PC-3 (cell line): ENCODE data around the gene OSR1. TPM values are rescaled to one million over a fixed set of nuclear protein-coding genes. Genes with fewer than 3 reads are reported as not detected.
"Not testable (repeated sequence)": the region's sequence is repeated elsewhere in the genome, so short reads cannot be mapped to it uniquely, and the experiment has no call there.

Experiments
- ATAC-seq: fragments of 200-7000 bp; cut with Tn5 transposase; 2 replicates; pipeline ENCODE4 v1.9.1; 2020; ENCODE audit warnings: mild to moderate bottlenecking, moderate library complexity
- BruUV-seq: library from RNA; stranded (reverse); fragments of 400-500 nt; replicated peaks from 2 replicates; lab custom pipeline; 2021; lab: Mats Ljungman, UMichigan
- CTCF ChIA-PET: fragments of 300-600 bp; sonication (Branson Sonifier 250); formaldehyde crosslinking; loops from one replicate; lab custom pipeline; 2022; ENCODE audit warnings: antibody characterized with exemption; lab: Charles Lee
- POLR2A ChIA-PET: fragments of 300-600 bp; sonication (Branson Sonifier 250); formaldehyde crosslinking; loops from one replicate; lab custom pipeline; 2022; ENCODE audit warnings: antibody characterized with exemption; ENCODE audit not compliant: unreplicated experiment; lab: Charles Lee
- DNase-seq: peaks from one replicate; pipeline ENCODE4 v3.0.0-alpha.2; 2015
- H2AFZ ChIP-seq: fragments of 300-600 bp; sonication (generic); 2 replicates; pipeline ENCODE4 v1.6.0; 2016; ENCODE audit warnings: antibody characterized with exemption, low read length
- H3F3A ChIP-seq: fragments of 300-600 bp; sonication (generic); one replicate; pipeline ENCODE4 v1.6.0; 2017; ENCODE audit warnings: antibody characterized with exemption, low read length, control low read depth, mild to moderate bottlenecking; ENCODE audit not compliant: unreplicated experiment
- H3K27ac ChIP-seq: fragments of 300-600 bp; sonication (generic); 2 replicates; pipeline ENCODE4 v1.5.1; 2016; ENCODE audit warnings: mild to moderate bottlenecking, low read length
- H3K27me3 ChIP-seq: fragments of 300-600 bp; sonication (generic); 2 replicates; pipeline ENCODE4 v1.6.1; 2016; ENCODE audit warnings: low read length, mixed read lengths
- H3K36me3 ChIP-seq: fragments of 300-600 bp; sonication (generic); 2 replicates; pipeline ENCODE4 v1.6.1; 2016; ENCODE audit warnings: low read depth, mixed run types, low read length, mixed read lengths
- H3K4me1 ChIP-seq: fragments of 300-600 bp; sonication (generic); 2 replicates; pipeline ENCODE4 v1.5.1; 2016; ENCODE audit warnings: low read length; ENCODE audit not compliant: insufficient read depth
- H3K4me2 ChIP-seq: fragments of 300-600 bp; sonication (generic); 2 replicates; pipeline ENCODE4 v1.6.0; 2016; ENCODE audit warnings: low read length
- H3K4me3 ChIP-seq: fragments of 300-600 bp; sonication (generic); 2 replicates; pipeline ENCODE4 v1.5.1; 2016; ENCODE audit warnings: mild to moderate bottlenecking, low read length, mixed read lengths
- H3K79me2 ChIP-seq: fragments of 300-600 bp; sonication (generic); 2 replicates; pipeline ENCODE4 v1.6.1; 2017; ENCODE audit warnings: low read length, mixed read lengths
- H3K9ac ChIP-seq: fragments of 300-600 bp; sonication (generic); 2 replicates; pipeline ENCODE4 v1.6.0; 2016; ENCODE audit warnings: mild to moderate bottlenecking, low read length
- H3K9me2 ChIP-seq: fragments of 300-600 bp; sonication (generic); replicated peaks from 2 replicates; pipeline ENCODE4 v1.6.1; 2016; ENCODE audit warnings: mixed run types, low read length, mixed read lengths
- H3K9me3 ChIP-seq: fragments of 300-600 bp; sonication (generic); 2 replicates; pipeline ENCODE4 v1.6.1; 2016; ENCODE audit warnings: low read length, mixed read lengths
- H4K20me1 ChIP-seq: fragments of 300-600 bp; sonication (generic); 2 replicates; pipeline ENCODE4 v1.6.1; 2016; ENCODE audit warnings: low read length, mixed read lengths
- EZH2 ChIP-seq: fragments of 300-600 bp; sonication (generic); IDR thresholded peaks from one replicate; pipeline ENCODE4 v1.6.1; 2017; ENCODE audit warnings: antibody characterized with exemption, mild to moderate bottlenecking, low read length; ENCODE audit not compliant: unreplicated experiment
- EZH2phosphoT487 ChIP-seq: fragments of 300-600 bp; sonication (generic); IDR thresholded peaks from 2 replicates; pipeline ENCODE4 v1.6.1; 2018; ENCODE audit warnings: mild to moderate bottlenecking, antibody characterized with exemption, low read length, borderline replicate concordance
- intact Hi-C: fragments of 100-400 bp; cut with micrococcal nuclease; formaldehyde crosslinking; loops from 2 replicates; pipeline ENCODE4 v1.9.0; 2023
- total RNA-seq: library from RNA; depleted of rRNA; stranded (reverse); fragments of >200 nt; gene quantifications from 2 replicates; pipeline ENCODE4 v1.2.3, GENCODE V29; 2014
- TF ChIP-seq, protein P1 (sequence below): fragments of 300-600 bp; sonication (generic); conservative IDR thresholded peaks from 2 replicates; pipeline ENCODE4 v1.5.1; 2017; ENCODE audit warnings: antibody characterized with exemption, low read depth, mild to moderate bottlenecking, low read length

OSR1 gene
- total RNA-seq, 1 experiment from 2014 or later: 33.5 TPM

DNA sequence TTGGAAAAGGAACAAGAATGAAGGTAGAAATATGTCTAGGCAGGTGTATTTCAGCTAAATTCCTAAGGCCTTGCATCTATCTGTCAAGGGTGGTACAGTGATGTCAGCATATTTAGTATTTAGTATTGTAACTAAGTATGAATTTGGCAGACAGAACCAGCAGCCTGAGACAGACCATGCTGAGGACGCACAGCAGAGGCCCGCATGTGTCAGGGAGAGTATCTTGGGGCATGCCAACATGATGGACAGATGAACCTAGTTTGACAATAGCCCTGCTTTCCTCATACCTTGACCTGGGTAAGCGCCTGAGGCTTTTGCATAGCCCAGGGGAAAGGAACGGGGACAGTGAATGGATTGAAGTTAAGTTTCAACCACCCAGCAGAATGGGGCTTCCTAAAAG lies 33.8 kb upstream of the OSR1 start:
- no peak overlapping the region for H3K4me2 ChIP-seq
- ATAC-seq (no peak), DNase-seq (no peak)
- ChIA-PET POLR2A (no interaction called here), CTCF (no interaction called here)
- no peaks in the 10 kb centered on the region for H4K20me1 ChIP-seq
- H3K4me3 ChIP-seq: no peak overlapping the region
- no peak overlapping the region for H3K27ac ChIP-seq
- H3K9me3 ChIP-seq: no peaks in the 10 kb centered on the region
- no peaks in the 10 kb centered on the region for H3F3A ChIP-seq
- no peak overlapping the region for H2AFZ ChIP-seq
- H3K4me1 ChIP-seq: no peaks in the 10 kb centered on the region
- no peaks in the 10 kb centered on the region for H3K79me2 ChIP-seq
- TF ChIP-seq EZH2: no peak
- TF ChIP-seq, protein P1, sequence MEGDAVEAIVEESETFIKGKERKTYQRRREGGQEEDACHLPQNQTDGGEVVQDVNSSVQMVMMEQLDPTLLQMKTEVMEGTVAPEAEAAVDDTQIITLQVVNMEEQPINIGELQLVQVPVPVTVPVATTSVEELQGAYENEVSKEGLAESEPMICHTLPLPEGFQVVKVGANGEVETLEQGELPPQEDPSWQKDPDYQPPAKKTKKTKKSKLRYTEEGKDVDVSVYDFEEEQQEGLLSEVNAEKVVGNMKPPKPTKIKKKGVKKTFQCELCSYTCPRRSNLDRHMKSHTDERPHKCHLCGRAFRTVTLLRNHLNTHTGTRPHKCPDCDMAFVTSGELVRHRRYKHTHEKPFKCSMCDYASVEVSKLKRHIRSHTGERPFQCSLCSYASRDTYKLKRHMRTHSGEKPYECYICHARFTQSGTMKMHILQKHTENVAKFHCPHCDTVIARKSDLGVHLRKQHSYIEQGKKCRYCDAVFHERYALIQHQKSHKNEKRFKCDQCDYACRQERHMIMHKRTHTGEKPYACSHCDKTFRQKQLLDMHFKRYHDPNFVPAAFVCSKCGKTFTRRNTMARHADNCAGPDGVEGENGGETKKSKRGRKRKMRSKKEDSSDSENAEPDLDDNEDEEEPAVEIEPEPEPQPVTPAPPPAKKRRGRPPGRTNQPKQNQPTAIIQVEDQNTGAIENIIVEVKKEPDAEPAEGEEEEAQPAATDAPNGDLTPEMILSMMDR: no peak
- TF ChIP-seq EZH2phosphoT487: no peak
- BruUV-seq: no TSS peak
- intact Hi-C loops: no loop called here
- H3K9me2 ChIP-seq: no peaks in the 10 kb centered on the region
- H3K27me3 ChIP-seq: no peaks in the 10 kb centered on the region
- no peaks in the 10 kb centered on the region for H3K36me3 ChIP-seq
- no peak overlapping the region for H3K9ac ChIP-seq

DNA sequence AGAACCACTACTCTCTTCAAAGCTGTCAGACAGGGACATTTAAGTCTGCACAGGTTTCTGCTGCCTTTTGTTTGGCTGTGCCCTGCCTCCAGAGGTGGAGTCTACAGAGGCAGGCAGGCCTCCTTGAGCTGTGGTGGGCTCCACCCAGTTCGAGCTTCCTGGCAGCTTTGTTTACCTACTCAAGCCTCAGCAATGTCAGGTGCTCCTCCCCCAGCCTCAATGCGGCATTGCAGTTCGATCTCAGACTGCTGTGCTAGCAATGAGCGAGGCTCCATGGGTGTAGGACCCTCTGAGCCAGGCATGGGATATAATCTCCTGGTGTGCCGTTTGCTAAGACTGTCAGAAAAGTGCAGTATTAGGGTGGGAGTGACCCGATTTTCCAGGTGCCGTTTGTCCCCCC lies 31.0 kb upstream of the OSR1 start:
- H3K9me2 ChIP-seq, H3F3A ChIP-seq, H3K4me3 ChIP-seq, DNase-seq, H2AFZ ChIP-seq, ATAC-seq, H3K4me2 ChIP-seq, H3K9me3 ChIP-seq, H3K4me1 ChIP-seq, H4K20me1 ChIP-seq, POLR2A ChIA-PET, H3K36me3 ChIP-seq, H3K9ac ChIP-seq, CTCF ChIA-PET, H3K27ac ChIP-seq, intact Hi-C loops, H3K27me3 ChIP-seq, H3K79me2 ChIP-seq, BruUV-seq: not testable (repeated sequence)

DNA sequence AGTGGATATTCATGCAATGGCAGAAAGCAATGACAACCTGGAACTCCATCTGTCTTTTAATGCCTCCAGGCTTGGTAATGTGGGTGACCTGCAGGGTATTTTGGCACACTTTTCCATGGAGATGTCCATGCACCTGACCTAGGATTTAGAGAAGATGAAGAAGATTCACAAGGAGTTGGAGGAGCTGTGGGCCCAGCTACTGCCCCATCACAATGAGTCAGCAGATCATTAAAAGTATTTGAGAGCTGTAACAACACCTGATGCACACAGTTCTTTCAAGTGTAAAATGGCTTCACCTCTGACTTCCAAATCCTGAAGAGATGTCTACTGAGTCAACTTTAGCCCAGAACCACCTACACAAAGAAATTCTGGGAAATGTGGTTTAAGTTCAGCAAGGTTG lies 22.1 kb upstream of the OSR1 start:
- ChIA-PET CTCF (no interaction called here), POLR2A (no interaction called here)
- intact Hi-C loops: no loop called here
- H3K4me2 ChIP-seq: no peak overlapping the region
- H3K27ac ChIP-seq: no peak overlapping the region
- H3K9me2 ChIP-seq: no peaks in the 10 kb centered on the region
- no peaks in the 10 kb centered on the region for H3K36me3 ChIP-seq
- H3F3A ChIP-seq: no peaks in the 10 kb centered on the region
- no peaks in the 10 kb centered on the region for H4K20me1 ChIP-seq
- H3K4me1 ChIP-seq: no peaks in the 10 kb centered on the region
- TF ChIP-seq, protein P1: no peak
- no peak for TF ChIP-seq EZH2phosphoT487
- no peak for TF ChIP-seq EZH2
- H2AFZ ChIP-seq: no peak overlapping the region
- no peaks in the 10 kb centered on the region for H3K79me2 ChIP-seq
- no peak for DNase-seq
- no peaks in the 10 kb centered on the region for H3K9me3 ChIP-seq
- no peak for ATAC-seq
- no peak overlapping the region for H3K9ac ChIP-seq
- H3K27me3 ChIP-seq: no peaks in the 10 kb centered on the region
- no TSS peak for BruUV-seq
- H3K4me3 ChIP-seq: no peak overlapping the region
